PC-9 (cell line): ENCODE measurements around the gene SPOCK3. TPM values are rescaled to one million over a fixed set of nuclear protein-coding genes. Genes with fewer than 3 reads are reported as not detected.
"Not testable (repeated sequence)": the region's sequence is repeated elsewhere in the genome, so short reads cannot be mapped to it uniquely, and the experiment has no call there.

Experiments
- BruUV-seq: library from RNA; stranded (reverse); fragments of 400-500 nt; replicated peaks from 2 replicates; lab custom pipeline; 2021; lab: Mats Ljungman, UMichigan
- CTCF ChIA-PET: fragments of 300-600 bp; sonication (Branson Sonifier 250); formaldehyde crosslinking; loops from one replicate; lab custom pipeline; 2022; ENCODE audit warnings: antibody characterized with exemption; lab: Charles Lee
- POLR2A ChIA-PET: fragments of 300-600 bp; sonication (Branson Sonifier 250); formaldehyde crosslinking; loops from one replicate; lab custom pipeline; 2022; ENCODE audit warnings: antibody characterized with exemption; ENCODE audit not compliant: unreplicated experiment; lab: Charles Lee
- DNase-seq, 2 experiments: peaks; one replicate each; pipeline versions ENCODE4 v3.0.0 to v3.0.0-alpha.2; 2015 to 2022; ENCODE audit warnings: mixed read lengths in 1 of 2
- H2AFZ ChIP-seq: fragments of 200-600 bp; sonication (generic); 2 replicates; pipeline ENCODE4 v1.8.1; 2017; ENCODE audit warnings: antibody characterized with exemption
- H3F3A ChIP-seq: fragments of 200-600 bp; sonication (generic); 2 replicates; pipeline ENCODE4 v1.8.1; 2017; ENCODE audit warnings: antibody characterized with exemption, mild to moderate bottlenecking, low read depth; ENCODE audit not compliant: insufficient read depth
- H3K27ac ChIP-seq: fragments of 200-600 bp; sonication (generic); 2 replicates; pipeline ENCODE4 v1.6.1; 2016; ENCODE audit warnings: mixed run types
- H3K27me3 ChIP-seq: fragments of 200-600 bp; sonication (generic); 2 replicates; pipeline ENCODE4 v1.6.1; 2016; ENCODE audit warnings: low read depth, mixed run types; ENCODE audit not compliant: insufficient read depth
- H3K36me3 ChIP-seq: fragments of 200-600 bp; sonication (generic); 2 replicates; pipeline ENCODE4 v1.6.1; 2016; ENCODE audit warnings: low read depth, mixed run types
- H3K4me1 ChIP-seq: fragments of 200-600 bp; sonication (generic); replicated peaks from 2 replicates; pipeline ENCODE4 v1.6.1; 2016; ENCODE audit warnings: mixed run types; ENCODE audit not compliant: insufficient read depth
- H3K4me2 ChIP-seq: fragments of 200-600 bp; sonication (generic); 2 replicates; pipeline ENCODE4 v1.6.1; 2017; ENCODE audit warnings: mixed run types
- H3K4me3 ChIP-seq: fragments of 200-600 bp; sonication (generic); 2 replicates; pipeline ENCODE4 v1.6.1; 2016; ENCODE audit warnings: mixed run types
- H3K79me2 ChIP-seq: fragments of 200-600 bp; sonication (generic); 2 replicates; pipeline ENCODE4 v1.6.1; 2017; ENCODE audit warnings: low read depth, mixed run types
- H3K9me2 ChIP-seq: fragments of 200-600 bp; sonication (generic); 2 replicates; pipeline ENCODE4 v1.8.1; 2017; ENCODE audit warnings: mild to moderate bottlenecking; ENCODE audit not compliant: insufficient read depth
- H3K9me3 ChIP-seq: fragments of 200-600 bp; sonication (generic); 2 replicates; pipeline ENCODE4 v1.8.1; 2016; ENCODE audit warnings: low read depth; ENCODE audit not compliant: insufficient read depth
- H4K20me1 ChIP-seq: fragments of 200-600 bp; sonication (generic); 2 replicates; pipeline ENCODE4 v1.8.1; 2017; ENCODE audit not compliant: insufficient read depth
- EZH2 ChIP-seq: fragments of 200-600 bp; sonication (generic); IDR thresholded peaks from 2 replicates; pipeline ENCODE4 v1.8.0; 2017; ENCODE audit warnings: antibody characterized with exemption, low read depth
- intact Hi-C: fragments of 100-400 bp; cut with micrococcal nuclease; formaldehyde crosslinking; loops from one replicate; pipeline ENCODE4 v1.10.0; 2022; ENCODE audit not compliant: unreplicated experiment
- total RNA-seq: library from RNA; stranded (reverse); gene quantifications from 2 replicates; pipeline ENCODE4 v1.2.3, GENCODE V29; 2021
- TF ChIP-seq, protein P1 (sequence below): fragments of 200-600 bp; sonication (generic); conservative IDR thresholded peaks from 2 replicates; pipeline ENCODE4 v1.6.1; 2017; ENCODE audit warnings: mixed run types, antibody characterized with exemption, mild to moderate bottlenecking, moderate library complexity

Gene SPOCK3
- total RNA-seq, 1 experiment from 2014 or later: not detected

DNA sequence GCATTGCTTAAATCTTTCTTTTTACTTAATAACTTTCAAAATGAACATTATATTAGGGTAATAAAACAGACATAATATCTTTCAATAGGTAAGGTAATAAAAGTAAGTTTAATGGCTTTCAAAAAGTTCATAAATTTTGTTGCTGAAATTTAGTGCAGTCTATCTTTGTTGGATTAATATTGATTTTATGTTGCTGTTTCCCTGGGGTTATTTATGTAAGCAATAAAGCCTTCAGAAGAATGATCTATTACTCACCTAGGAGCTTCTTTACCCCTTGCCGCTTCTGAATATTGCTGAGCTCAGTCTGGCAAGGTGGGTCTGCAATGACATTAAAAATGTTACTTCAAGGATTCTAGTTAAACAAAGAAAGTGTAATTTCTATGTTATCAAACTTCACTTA, 492.6 kb downstream of the SPOCK3 start:
- H3K4me2 ChIP-seq: no peak overlapping the region
- H3K36me3 ChIP-seq: no peaks in the 10 kb centered on the region
- TF ChIP-seq EZH2: no peak
- TF ChIP-seq, protein P1, sequence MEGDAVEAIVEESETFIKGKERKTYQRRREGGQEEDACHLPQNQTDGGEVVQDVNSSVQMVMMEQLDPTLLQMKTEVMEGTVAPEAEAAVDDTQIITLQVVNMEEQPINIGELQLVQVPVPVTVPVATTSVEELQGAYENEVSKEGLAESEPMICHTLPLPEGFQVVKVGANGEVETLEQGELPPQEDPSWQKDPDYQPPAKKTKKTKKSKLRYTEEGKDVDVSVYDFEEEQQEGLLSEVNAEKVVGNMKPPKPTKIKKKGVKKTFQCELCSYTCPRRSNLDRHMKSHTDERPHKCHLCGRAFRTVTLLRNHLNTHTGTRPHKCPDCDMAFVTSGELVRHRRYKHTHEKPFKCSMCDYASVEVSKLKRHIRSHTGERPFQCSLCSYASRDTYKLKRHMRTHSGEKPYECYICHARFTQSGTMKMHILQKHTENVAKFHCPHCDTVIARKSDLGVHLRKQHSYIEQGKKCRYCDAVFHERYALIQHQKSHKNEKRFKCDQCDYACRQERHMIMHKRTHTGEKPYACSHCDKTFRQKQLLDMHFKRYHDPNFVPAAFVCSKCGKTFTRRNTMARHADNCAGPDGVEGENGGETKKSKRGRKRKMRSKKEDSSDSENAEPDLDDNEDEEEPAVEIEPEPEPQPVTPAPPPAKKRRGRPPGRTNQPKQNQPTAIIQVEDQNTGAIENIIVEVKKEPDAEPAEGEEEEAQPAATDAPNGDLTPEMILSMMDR: no peak
- no peaks in the 10 kb centered on the region for H3K9me2 ChIP-seq
- POLR2A ChIA-PET: no interaction called here
- DNase-seq: no peak
- H3K27ac ChIP-seq: no peak overlapping the region
- H3K4me1 ChIP-seq: no peaks in the 10 kb centered on the region
- no peak overlapping the region for H3K4me3 ChIP-seq
- no peaks in the 10 kb centered on the region for H3K9me3 ChIP-seq
- intact Hi-C loops: no loop called here
- CTCF ChIA-PET: no interaction called here
- BruUV-seq: no TSS peak
- H3F3A ChIP-seq: no peaks in the 10 kb centered on the region
- no peaks in the 10 kb centered on the region for H3K79me2 ChIP-seq
- no peaks in the 10 kb centered on the region for H4K20me1 ChIP-seq
- H3K27me3 ChIP-seq: no peaks in the 10 kb centered on the region
- H2AFZ ChIP-seq: no peak overlapping the region

DNA sequence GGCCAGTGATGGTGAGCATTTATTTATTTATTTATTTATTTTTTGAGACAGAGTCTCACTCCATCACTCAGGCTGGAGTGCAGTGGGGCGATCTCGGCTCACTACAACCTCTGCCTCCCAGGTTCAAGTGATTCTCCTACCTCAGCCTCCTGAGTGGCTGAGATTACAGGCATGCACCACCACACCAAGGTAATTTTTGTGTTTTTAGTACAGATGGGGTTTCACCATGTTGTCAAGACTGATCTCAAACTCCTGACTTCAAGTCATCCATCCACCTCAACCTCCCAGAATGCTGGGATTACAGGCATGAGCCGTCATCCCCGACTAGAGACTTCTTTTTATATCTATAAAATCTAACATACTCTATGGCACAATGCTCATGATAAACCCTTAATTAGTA, 495.1 kb downstream of the SPOCK3 start:
- CTCF ChIA-PET, H2AFZ ChIP-seq, POLR2A ChIA-PET, DNase-seq, H3K36me3 ChIP-seq, H3F3A ChIP-seq, H3K27ac ChIP-seq, H3K79me2 ChIP-seq, H3K9me3 ChIP-seq, BruUV-seq, H3K4me3 ChIP-seq, H4K20me1 ChIP-seq, H3K4me1 ChIP-seq, H3K27me3 ChIP-seq, H3K9me2 ChIP-seq, intact Hi-C loops, H3K4me2 ChIP-seq: not testable (repeated sequence)

DNA sequence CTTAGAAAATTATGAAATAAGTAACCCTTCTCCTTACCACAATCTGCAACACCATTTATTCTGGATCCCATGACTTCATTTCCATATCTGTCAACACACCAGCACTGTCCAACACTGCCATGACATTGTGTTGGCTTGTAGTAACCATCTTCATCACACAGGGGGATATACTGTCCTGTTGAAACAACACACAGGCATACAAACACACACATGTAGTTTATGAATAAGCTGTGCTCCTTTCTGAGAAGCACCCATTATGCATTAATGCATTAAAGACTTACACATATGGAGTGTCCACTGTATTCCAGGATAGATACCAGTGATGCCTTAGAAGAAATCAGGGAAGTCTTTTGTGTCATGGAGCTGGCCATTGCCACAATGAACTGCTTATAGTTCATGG, 496.9 kb downstream of the SPOCK3 start:
- H3K27me3 ChIP-seq: no peaks in the 10 kb centered on the region
- no peak for TF ChIP-seq EZH2
- TF ChIP-seq, protein P1: no peak
- no peaks in the 10 kb centered on the region for H3F3A ChIP-seq
- no peak overlapping the region for H2AFZ ChIP-seq
- no peaks in the 10 kb centered on the region for H3K4me1 ChIP-seq
- CTCF ChIA-PET: no interaction called here
- BruUV-seq: no TSS peak
- no peak for DNase-seq
- H4K20me1 ChIP-seq: no peaks in the 10 kb centered on the region
- H3K9me2 ChIP-seq: no peaks in the 10 kb centered on the region
- POLR2A ChIA-PET: no interaction called here
- H3K4me3 ChIP-seq: no peak overlapping the region
- no peaks in the 10 kb centered on the region for H3K79me2 ChIP-seq
- no peaks in the 10 kb centered on the region for H3K36me3 ChIP-seq
- no peak overlapping the region for H3K27ac ChIP-seq
- no peak overlapping the region for H3K4me2 ChIP-seq
- intact Hi-C loops: no loop called here
- H3K9me3 ChIP-seq: no peaks in the 10 kb centered on the region

DNA sequence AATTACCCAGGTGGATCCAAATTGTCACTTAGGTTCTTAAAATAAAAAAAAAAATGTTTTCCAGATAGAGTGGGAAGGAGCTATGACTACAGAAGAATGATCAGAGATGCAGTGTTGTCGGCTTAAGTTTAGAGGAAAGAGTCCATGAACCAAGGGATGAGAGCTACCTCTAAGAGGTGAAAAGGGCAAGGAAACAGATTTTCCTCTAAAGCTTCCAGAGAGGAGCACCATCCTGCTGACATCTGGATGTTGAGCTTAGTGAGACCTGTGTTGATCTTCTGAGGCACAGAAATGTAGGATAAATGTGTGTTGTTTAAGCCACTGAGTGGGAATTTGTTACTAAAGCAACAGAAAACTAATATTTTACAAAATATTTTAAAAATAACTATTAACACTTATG, 498.7 kb downstream of the SPOCK3 start:
- POLR2A ChIA-PET: no interaction called here
- no peaks in the 10 kb centered on the region for H3K9me2 ChIP-seq
- BruUV-seq: no TSS peak

More for the DNA sequence above, 498.7 kb downstream of the SPOCK3 start:
- Histone ChIP-seq H3F3A (no peaks in the 10 kb centered on the region), H3K27me3 (no peaks in the 10 kb centered on the region), H3K79me2 (no peaks in the 10 kb centered on the region), H4K20me1 (no peaks in the 10 kb centered on the region), H3K4me1 (no peaks in the 10 kb centered on the region), H3K4me3 (no peak overlapping the region), H2AFZ (no peak overlapping the region), H3K27ac (no peak overlapping the region), H3K4me2 (no peak overlapping the region), H3K36me3 (no peaks in the 10 kb centered on the region), H3K9me3 (no peaks in the 10 kb centered on the region)
- CTCF ChIA-PET: no interaction called here
- TF ChIP-seq EZH2: no peak
- TF ChIP-seq, protein P1: no peak
- intact Hi-C loops: no loop called here
- DNase-seq: no peak
